Measurements from ENCODE around the gene SGK1.

The SGK1 gene

GRCh38 chr6:134177236-134177635, 140.7 kb downstream of the SGK1 start:
- H3K4me3 ChIP-seq (ENCODE audit: low read depth, low read length): no peak overlapping the region
- in situ Hi-C loops (cut with HindIII; ENCODE audit: low sequenced_read_pairs): no loop called here
- no peak for DNase-seq (ENCODE audit: low read depth, low spot score)
- TF ChIP-seq CTCF (IDR thresholded peaks at IDR 0.05; ENCODE audit: low read depth, low read length): no peak

- H3K4me3 ChIP-seq (ENCODE audit: low read depth, low read length): peak overlapping the region; percentile 57
- in situ Hi-C loops (cut with HindIII; ENCODE audit: low sequenced_read_pairs): no loop called here
- DNase-seq (ENCODE audit: low read depth, low spot score): peak; percentile 65
- TF ChIP-seq CTCF (IDR thresholded peaks at IDR 0.05; ENCODE audit: low read depth, low read length): no peak
Observed at GRCh38 chr6:134176264-134176975, 141.5 kb downstream of the SGK1 start.

GRCh38 chr6:134175532-134176263, 142.2 kb downstream of the SGK1 start:
- peak; percentile 86 for DNase-seq (ENCODE audit: low read depth, low spot score)
- no peak for TF ChIP-seq CTCF (IDR thresholded peaks at IDR 0.05; ENCODE audit: low read depth, low read length)
- in situ Hi-C loops (cut with HindIII; ENCODE audit: low sequenced_read_pairs): no loop called here
- peak overlapping the region; percentile 57 for H3K4me3 ChIP-seq (ENCODE audit: low read depth, low read length)

- TF ChIP-seq CTCF (IDR thresholded peaks at IDR 0.05; ENCODE audit: low read depth, low read length): no peak
- DNase-seq (ENCODE audit: low read depth, low spot score): peak; percentile 96
- H3K4me3 ChIP-seq (ENCODE audit: low read depth, low read length): peak overlapping the region; percentile 93
- in situ Hi-C loops (cut with HindIII; ENCODE audit: low sequenced_read_pairs): no loop called here
Observed at GRCh38 chr6:134174672-134175531, 143.0 kb downstream of the SGK1 start.

DNA sequence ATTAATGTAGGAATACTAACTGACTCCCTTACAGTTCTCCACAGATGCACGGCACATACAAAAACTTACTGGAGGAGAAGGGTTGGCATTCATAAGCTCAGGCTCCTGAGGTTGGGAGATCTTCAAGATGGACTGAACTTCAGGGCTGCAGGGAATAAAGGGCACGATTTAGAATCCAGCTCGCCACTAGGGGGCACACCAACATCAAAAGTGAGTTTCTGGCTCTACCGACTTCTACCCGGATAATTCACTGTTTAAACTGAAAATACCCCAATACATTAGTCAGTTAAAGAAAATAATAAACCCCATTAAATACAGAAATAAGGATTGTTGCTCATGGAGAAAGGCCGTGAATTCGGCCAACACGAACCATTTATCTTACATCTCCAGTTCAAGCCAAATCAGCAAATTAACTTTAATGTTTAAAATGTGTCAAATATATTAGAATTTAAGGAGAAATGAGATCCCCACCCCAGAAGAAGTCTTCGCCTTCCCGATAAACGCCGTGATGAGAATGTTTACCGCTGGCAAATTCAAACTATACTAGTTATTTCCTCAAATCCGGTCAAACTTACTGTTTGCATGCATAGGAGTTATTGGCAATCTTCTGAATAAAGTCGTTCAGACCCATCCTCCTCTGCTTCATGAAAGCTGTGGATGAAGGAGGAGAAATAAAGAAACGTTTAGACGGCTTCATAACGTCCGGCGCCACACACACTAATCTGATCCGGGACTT, 143.8 kb downstream of the SGK1 start:
- in situ Hi-C loops (cut with HindIII; ENCODE audit: low sequenced_read_pairs): no loop called here
- DNase-seq (ENCODE audit: low read depth, low spot score): peak; percentile 88
- peak; percentile 62 for TF ChIP-seq CTCF (IDR thresholded peaks at IDR 0.05; ENCODE audit: low read depth, low read length)
- peak overlapping the region; percentile 93 for H3K4me3 ChIP-seq (ENCODE audit: low read depth, low read length)

GRCh38 chr6:134173366-134173725, 144.6 kb downstream of the SGK1 start:
- TF ChIP-seq CTCF (IDR thresholded peaks at IDR 0.05; ENCODE audit: low read depth, low read length): no peak
- DNase-seq (ENCODE audit: low read depth, low spot score): peak; percentile 38
- in situ Hi-C loops (cut with HindIII; ENCODE audit: low sequenced_read_pairs): no loop called here
- peak overlapping the region; percentile 93 for H3K4me3 ChIP-seq (ENCODE audit: low read depth, low read length)
